Daoy (cell line): Measurements from ENCODE around the gene TOR3A. TPM values are rescaled to one million over a fixed set of nuclear protein-coding genes. Genes with fewer than 3 reads are reported as not detected.
"Not testable (repeated sequence)": the region's sequence is repeated elsewhere in the genome, so short reads cannot be mapped to it uniquely, and the experiment has no call there.

Experiments used
- DNase-seq: peaks from one replicate; pipeline ENCODE4 v3.0.0-alpha.2; 2015; ENCODE audit warnings: low read depth
- total RNA-seq: library from RNA; depleted of rRNA; stranded (reverse); fragments of >200 nt; shearing (Covaris generic); gene quantifications from 2 replicates; pipeline ENCODE4 v1.2.3, GENCODE V29; 2014

Gene TOR3A
- total RNA-seq, 1 experiment from 2014 or later, result 39.2 TPM

DNA sequence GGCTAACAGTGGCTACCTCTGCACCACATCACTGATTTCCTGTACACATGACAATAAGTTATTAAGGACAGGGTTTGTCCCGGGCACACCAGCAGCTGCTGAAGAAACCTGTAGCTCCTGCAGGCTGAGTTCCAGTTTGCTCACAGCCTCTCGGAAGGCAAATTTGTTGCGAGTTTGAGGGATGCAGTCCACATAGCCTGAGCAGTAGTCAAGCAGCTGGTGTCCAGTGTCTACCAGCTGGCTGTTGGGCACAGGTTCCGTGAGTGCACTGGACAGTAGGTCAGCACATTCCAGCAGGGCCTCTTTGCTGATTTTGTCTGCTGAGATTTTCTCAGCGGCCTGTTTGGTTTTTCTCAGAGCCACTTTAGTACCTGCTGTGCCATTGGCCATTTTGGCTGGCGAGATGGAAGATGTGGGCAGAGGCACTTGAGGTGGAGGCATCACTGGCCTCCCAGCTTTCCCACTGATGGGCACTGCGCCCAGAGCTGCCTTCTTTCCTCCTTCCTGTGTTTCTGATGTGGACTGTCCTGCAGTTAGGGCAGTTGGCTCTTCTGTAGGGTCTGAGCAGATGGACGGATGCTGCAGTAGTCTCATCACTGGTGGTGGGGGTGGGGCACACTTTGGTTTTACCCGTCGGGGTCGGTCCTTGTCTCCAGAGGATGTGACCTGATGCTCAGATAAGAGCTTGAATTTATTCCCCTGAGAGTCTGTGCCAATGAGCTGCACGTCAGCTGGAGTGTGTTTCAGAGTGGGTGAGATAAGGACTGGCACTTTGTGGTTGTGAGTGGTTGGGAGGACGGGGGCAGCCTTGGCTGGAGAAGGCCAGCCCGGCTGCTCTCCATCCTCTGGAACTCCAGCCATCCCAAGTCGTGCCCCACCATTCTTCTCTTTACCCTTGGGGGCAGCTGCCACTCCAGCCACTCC, 26.1 kb downstream of the TOR3A start:
- no peak for DNase-seq

DNA sequence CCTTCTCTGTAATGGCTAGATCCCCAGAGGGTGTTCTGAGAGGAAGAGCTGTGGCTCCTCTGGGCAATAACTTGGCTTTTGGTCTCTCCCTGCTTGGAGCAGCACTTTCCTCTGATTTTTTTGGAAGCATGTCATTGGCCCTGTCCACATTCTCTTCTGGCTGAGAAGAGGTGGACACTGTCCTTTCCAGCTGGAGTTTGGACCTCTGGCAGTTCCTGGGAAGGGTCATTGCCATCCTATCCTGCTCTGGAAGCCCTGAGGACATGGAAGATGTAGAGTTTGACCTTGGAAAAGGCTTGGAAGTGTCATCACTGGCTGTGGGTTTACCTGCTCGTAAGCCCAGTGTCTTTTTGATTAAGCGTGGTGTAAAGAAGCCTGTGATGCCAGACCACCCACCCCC, 26.8 kb downstream of the TOR3A start:
- no peak for DNase-seq

DNA sequence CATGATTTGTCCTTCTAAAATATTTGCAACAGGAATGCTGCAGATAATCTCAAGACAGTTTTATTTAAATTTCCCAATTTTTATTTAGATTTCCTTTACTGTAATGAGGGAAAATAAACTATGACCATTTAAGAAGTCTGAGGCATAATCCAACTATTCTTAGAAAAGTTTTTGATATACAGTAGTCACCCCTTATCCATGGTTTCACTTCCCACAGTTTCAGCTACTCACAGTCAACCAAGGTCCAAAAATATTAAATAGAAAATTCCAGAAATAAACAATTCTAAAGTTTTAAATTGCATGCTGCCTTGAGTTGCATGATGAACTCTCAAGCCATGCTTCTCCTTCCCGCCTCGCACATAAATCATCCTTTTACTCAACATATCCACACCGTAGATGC, 33.3 kb downstream of the TOR3A start:
- no peak for DNase-seq

DNA sequence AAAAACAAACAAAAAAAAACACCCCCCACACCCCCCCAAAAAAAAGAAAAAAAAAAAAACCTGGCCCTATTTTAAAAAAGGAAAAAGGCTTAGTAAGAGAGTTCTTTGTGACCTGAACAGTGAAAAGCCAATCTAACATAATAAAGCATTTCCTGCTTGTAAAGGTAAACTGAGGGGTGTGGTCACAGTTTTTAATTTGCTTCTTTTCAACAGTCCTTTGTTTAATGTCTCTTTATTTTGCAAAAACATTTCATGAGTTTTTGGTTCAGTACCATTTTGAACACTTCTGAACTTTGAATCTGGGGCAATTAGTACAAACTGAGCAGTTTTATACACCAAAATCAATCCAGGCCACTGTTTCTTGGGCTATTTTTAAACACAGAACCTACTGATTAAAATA, 37.6 kb downstream of the TOR3A start:
- DNase-seq, result no peak

DNA sequence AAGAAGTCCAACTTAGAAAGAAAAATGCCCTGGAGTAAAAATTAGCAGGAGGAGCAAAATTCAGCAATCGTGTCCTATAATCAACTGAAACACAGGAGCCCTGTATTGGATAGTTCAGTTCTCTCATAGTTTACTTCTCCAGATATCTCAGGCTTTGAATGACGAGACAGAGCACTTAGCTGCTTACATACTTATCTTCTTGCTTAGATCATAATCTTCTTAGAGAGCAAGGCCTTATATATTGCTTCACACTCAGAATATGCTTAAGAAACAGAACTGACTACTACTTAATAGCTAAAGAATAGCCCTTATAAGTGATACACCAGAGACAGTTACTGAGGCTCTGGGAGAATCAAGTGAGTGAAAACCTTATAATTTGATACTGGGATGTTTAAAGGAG, 38.9 kb downstream of the TOR3A start:
- no peak for DNase-seq

DNA sequence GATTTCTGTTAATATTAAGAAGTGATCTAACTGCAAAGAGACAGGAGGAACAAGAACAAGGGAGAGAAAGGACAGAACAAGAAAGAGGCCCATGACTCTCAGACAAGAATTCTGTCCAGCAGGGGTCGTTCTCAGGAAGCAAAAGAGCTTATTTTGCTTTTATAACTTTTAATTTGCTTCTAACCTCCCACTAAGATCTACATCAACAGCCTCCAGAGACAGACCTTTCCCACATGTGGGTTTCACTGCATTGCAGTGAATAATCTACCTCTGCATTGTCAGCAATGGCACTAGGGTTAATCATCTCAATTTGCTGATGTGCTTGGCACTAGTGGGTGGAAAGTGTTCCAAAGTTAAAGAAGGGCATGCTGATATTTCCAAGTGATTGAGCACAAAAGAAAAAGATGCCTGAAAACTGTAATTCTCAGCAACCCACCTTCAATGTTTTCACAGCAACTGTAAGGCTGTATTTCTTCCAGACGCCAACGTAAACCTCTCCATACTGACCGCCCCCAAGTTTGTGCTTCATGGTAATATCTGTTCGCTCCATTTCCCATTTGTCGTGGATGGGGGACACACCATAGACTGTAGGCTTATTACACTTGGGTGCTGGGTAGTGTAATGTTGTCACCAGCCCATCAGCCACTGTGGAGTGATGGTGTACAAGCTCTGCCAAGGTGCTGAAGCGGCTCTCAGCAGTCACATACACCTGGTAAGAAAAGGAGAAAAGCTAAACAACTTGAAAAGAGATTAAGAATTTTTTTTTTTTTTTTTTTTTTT, 39.5 kb downstream of the TOR3A start:
- DNase-seq, result peak; percentile 38

DNA sequence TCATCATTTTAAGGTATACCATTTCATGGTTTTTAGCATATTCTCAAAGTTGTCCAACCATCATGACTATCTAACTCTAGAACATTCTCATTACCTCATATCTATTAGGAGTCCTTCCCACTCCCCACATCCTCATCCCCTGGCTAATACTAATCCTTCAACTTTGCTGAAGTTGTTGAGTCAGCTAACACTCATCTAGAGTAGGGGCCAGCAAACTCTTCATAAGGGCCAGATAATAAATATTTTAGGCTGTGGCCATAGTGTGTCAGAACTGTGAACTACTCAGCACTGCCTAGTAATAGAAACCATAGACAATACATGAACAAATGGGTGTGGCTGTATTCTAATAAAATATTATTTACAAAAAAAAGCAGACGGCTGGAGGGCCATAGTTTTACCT, 43.0 kb downstream of the TOR3A start:
- no peak for DNase-seq

DNA sequence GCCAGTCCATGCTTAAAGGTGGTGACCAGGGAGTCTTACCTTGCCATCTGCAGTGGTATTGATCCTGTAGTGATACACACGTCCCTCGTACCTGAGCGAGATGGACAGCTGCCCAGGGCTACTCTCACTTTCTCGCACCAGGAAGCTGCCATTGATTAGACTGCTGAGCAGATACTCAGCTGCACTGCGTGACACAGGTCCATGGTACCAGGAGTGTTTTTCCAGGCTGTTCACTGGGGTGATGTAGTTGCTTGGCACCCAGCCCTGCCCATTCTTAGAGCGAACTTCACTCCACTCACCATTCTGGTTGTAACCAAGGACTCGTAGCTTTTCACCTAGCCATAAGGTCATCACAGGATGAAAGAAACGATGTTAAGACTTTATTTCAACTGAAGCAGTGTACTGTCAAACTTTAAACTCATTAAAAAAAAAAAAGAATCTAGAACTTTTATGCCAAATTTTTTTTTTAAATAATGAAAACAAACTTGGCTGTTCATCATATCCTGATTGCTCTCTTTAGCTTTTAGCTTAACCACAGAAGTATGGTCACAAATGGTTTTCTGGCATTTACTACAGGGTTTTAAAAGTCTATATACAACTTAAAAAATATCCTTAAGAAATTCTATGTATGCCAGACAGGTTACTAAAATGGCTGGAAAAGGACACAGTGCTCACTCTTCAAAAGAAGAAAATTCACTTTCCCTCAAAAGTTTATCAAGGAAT, 44.6 kb downstream of the TOR3A start:
- DNase-seq, result peak; percentile 33

DNA sequence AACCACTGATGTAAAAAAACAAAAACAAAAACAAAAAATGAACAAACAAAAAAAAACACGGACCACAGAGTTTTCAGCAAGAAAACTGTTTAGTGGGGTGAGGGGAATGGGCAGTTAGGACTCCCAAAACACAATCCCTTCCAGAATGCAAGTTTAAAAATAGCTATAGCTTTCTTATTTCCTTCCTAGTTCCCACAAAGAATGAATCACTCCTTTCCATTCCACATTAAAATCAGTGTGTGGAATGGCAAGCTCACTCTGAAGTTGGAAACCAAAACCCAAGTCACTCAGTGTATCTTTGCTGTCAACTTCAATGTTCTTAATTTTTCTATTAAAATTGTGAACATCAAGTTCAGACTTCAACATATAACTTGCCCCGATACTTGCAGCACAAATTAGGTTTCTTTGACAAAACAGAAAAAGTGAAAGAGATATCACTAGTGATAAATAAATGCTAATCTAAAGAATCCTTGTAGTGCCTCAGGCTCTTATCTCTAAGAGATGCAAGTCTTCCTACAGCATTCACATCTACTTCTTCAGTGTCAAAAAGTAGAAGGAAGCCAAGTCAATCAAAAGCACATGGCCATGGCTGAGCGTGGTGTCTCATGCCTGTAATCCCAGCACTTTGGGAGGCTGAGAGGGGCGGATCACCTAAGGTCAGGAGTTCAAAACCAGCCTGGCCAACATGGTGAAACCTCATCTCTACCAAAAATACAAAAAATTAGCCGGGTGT, 45.5 kb downstream of the TOR3A start:
- DNase-seq, result peak; percentile 22

DNA sequence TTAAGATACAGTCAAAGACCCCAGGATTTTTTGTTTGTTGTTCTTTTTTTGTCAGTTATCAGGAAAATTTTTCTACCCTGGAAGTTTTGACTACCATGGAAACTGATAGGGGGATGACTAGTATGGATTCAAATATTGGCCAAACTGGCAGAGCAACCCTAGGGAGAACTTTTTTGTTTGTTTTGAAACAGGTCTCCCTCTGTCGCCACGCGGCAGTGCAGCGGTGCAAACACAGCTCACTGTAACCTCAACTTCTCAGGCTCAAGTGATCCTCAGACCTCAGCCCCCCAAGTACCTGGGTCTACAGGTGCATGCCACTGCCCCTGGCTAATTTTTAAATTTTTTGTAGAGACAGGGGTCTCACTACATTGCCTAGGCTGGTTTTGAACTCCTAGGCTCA, 46.6 kb downstream of the TOR3A start:
- DNase-seq, result no peak

DNA sequence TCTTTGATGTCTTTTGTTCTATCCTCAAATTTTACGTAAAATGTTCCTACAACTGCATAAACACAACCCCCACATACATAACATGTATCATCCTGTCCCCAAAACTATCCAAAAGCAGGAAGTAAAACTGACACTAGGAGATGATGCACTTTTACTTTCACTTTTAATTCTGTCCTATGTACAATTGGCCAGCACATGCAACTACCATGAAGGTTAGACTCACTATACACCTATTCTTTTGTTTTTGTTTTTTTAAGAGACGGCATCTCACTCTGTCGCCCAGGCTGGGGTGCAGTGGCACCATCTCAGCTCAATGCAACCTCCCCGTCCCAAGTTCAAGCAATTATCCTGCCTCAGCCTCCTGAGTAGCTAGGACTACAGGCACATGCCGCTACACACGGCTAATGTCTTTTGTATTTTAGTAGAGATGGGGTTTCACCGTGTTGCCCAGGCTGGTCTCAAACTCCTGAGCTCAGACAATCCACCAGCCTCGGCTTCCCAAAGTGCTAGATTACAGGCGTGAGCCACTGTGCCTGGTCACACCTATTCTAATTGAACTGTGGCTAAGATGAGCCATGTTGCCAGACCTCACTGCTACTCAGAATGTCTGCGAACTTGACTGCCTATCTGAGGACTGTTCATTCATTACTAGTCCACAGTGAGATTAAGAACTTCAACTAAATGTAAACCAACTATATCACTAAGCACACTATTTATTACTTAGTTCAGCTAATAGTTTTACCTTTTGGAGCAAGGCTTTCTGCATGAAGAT, 48.0 kb downstream of the TOR3A start:
- DNase-seq, result peak; percentile 41

DNA sequence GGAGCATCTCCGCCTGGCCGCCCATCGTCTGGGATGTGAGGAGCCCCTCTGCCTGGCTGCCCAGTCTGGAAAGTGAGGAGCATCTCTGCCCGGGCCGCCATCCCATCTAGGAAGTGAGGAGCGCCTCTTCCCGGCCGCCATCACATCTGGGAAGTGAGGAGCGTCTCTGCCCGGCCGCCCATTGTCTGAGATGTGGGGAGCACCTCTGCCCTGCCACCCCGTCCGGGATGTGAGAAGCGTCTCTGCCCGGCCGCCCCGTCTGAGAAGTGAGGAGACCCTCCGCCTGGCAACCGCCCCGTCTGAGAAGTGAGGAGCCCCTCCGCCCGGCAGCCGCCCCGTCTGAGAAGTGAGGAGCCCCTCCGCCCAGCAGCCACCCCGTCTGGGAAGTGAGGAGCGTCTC, 53.3 kb downstream of the TOR3A start:
- DNase-seq, result not testable (repeated sequence)

DNA sequence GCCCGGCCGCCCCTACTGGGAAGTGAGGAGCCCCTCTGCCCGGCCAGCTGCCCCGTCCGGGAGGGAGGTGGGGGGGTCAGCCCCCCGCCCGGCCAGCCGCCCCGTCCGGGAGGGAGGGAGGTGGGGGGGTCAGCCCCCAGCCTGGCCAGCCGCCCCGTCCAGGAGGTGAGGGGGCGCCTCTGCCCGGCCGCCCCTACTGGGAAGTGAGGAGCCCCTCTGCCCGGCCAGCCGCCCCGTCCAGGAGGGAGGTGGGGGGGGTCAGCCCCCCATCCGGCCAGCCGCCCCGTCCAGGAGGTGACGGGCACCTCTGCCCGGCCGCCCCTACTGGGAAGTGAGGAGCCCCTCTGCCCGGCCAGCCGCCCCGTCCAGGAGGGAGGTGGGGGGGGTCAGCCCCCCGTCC, 53.8 kb downstream of the TOR3A start:
- not testable (repeated sequence) for DNase-seq

DNA sequence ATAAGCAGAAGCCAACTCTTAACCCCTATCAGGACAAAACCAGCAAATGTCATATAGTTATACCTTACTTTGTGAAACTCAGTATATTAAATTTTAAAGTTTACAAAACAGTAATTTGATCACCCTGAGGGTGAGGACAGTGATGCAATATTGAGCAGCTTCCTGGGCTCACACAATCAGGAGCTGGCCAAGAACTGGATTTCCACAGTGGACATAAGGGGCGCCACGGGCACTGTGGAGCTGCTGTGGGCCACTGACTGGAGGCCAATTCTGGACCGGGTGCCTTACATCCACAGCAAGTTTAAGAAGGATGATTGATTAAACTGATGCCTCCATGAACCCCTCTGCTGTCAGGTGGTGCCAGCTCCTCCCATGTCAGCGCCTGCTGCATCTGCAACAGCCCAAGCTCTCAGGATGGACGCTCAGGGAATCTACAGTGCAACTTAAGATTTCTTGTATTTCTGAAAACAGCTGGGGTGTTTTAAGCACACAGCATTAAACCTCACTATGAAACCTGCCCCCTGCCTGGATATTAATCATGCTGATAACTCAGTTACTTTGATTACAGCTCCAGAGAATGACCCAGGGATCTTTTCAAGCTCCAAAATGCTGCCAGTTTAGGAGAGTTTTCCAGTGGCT, 55.9 kb downstream of the TOR3A start:
- DNase-seq, result no peak

DNA sequence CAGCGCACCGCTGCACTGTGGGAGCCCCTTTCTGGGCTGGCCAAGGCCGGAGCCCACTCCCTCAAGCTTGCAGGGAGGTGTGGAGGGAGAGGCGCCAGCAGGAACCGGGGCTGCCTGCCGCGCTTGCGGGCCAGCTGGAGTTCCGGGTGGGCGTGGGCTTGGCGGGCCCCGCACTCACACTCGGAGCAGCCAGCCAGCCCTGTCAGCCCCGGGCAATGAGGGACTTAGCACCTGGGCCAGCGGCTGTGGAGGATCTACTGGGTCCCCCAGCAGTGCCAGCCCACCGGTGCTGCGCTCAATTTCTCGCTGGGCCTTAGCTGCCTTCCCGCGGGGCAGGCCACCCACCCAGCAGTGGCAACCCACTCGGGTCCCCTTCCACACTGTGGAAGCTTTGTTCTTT, 56.9 kb downstream of the TOR3A start:
- not testable (repeated sequence) for DNase-seq

DNA sequence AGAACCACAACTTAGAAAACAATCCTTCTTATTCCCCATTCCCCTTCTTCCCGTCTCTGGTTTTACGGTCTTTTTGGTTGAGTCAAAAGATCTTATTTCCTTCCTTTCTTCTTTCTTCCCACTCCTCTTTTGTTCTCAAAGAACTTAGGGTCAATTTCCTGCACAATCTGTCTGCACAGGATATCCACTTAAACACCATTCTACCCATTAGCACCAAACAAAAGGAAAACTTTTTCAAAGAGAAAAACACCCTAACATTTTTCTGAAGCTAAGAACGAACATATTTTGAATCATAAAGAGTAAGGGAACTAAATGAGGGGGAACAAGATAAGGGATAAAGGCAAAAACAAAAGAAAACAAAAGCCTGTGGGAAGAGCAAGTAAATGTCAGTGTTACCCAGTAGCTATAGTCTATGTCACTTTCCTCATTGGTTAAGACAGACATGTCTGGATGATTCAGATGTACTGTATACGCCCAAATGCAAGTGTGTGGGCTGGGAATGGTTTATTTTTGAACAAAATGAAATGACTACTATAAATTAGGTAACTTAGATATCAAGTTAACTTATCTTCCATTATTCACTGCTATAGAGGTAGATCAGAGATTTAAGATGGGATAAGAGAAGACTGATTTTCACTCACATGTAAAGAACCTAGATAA, 59.9 kb downstream of the TOR3A start:
- peak; percentile 66 for DNase-seq

DNA sequence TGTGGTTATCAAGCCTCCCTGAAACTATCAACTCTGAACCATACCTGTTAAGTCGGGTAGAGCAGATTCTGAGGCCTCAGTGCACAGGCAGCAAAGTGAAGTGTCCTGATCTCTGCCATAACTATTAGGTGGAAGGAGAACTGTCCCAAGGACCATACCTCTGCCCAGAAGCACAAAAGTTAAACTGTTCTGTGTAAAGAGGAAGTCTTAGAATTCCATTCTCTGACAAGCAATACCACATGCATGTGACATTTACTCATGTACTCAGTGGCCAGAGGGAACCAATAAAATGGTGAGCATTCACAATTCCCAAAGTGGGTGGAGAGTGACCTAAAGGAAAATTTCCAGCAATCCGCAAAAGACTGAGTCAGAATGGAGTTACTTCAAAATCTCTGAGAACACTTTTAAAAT, 61.0 kb downstream of the TOR3A start:
- peak; percentile 93 for DNase-seq

DNA sequence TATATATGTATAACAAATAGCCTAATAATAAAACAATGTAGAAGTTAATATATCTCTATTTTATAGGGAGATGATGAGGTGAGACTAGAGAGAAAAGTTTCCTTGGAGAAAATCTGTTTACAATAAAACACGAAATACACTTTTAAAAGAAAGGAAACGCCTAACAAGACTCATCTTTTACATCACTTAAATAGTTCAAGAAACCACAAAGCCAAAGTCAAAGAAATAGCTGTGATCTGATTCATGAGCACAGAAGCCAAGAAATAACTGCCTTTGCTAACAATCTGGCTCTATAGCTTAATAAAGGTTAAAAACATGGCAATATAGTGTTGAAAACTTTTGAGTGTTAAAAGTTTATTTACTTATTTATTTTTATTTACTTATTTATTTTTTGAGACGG, 61.5 kb downstream of the TOR3A start:
- DNase-seq, result peak; percentile 75

DNA sequence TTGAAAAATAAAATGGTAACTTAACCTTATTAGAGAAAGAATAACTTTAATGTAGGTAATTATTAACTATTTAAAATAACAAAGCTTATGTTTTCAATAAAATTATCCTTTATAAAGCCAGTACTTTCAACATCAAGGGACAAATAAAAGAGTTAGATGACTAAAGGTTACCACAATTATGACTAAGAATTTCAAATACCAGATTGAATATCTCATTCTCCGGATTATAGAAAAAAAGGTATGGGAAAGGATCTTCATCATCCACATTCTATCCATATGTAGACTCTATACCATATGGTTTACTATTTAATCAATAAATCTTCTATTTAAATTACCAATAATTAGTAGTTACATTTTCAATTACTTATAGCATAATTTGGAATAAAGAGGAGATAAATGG, 62.8 kb downstream of the TOR3A start:
- no peak for DNase-seq

DNA sequence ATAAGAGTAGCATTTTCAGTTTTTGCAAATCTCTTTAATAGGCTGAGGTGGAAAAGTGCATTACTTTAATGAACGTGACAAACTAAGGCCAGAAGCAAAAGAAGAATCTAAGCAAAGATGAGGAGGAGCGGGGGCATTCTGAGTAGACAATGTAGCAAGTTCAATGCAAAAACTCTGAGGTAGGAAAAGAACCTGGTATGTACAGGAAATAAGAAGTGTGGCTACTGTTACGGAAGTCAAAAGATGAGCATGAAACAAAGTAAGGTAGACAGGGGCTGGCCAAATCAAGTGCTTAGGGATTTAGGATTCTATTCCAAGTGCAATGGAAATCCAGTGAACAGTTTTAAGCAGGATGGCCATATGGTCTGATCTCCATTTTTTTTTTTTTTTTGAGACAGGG, 63.7 kb downstream of the TOR3A start:
- DNase-seq, result no peak
